ENCODE measurements around the gene AMIGO1.

- no peak for TF ChIP-seq CTCF (conservative IDR thresholded peaks at IDR 0.05; ENCODE audit: low read length)
- no peak for TF ChIP-seq EZH2phosphoT487 (IDR thresholded peaks at IDR 0.05; ENCODE audit: borderline replicate concordance)
Measured at GRCh38 chr1:109479311-109479710, 30.2 kb downstream of the AMIGO1 start.

All from Loucy (cell line).